Measurements from ENCODE around the gene TGIF2. TPM values are rescaled to one million over a fixed set of nuclear protein-coding genes. Genes with fewer than 3 reads are reported as not detected.
A peak's percentile ranks its signal among the peaks of the same experiment; 100 is the strongest.

The TGIF2 gene
- total RNA-seq, 4 donors from 2014 or later, result 1.4 to 3.9 (median 1.4) TPM

DNA sequence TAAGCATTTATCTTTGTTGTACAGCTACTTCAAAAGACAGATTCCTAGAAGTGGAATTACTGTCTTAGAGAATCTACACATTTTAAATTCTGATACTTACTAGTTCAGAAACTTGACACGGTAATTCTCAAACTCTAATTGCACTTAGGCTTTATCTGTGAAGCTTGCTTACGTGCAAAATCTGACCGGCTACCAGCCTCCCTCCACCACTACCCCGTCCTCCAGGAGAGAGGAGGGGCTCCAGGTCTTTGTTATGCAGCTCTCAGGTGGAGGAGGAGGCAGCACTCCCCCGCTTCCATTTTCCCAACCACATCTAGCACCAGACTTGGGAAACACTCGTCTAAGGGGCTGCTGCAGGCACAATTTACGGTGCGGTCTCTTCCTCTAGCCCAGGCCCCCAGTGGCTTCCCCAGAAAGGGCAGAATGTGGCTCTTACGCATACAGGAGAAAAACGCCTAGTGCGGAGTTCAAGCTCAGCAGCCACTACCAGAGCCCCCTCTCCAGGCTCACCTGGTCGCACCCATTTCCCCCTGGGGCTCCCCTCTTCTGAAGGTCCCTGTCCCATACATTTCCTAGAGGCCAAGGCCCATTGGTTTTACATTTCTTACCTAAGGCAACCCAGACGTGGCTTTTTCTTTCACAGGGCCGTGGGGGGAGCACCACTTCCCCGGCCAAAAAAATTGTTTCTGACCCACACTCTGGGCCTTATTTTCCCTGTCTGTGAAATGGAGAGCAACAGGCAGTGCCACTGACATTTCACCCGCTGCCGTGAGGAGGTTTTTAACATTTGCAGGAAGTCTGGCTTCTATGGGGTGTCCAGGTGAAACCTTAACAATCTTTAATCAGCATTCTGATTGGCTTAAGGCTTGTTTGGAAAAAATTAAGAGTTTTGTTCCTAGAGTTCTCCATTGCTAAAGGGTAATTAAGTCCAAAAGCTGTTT is 1.6 kb upstream of the TGIF2 start:
- intact Hi-C loops (cut with DNase I; ENCODE audit: low total_unique reads) (no loop called here), in situ Hi-C loops (cut with MboI; ENCODE audit: low sequenced_read_pairs in 4 of 4) (no loop called here)
- H3K4me3 ChIP-seq, result no peak overlapping the region
- no peaks in the 10 kb centered on the region for H3K9me3 ChIP-seq
- H3K4me1 ChIP-seq, result peaks cover 7 to 18% of the 10 kb centered on the region in 2 donors
- TF ChIP-seq, protein P1, sequence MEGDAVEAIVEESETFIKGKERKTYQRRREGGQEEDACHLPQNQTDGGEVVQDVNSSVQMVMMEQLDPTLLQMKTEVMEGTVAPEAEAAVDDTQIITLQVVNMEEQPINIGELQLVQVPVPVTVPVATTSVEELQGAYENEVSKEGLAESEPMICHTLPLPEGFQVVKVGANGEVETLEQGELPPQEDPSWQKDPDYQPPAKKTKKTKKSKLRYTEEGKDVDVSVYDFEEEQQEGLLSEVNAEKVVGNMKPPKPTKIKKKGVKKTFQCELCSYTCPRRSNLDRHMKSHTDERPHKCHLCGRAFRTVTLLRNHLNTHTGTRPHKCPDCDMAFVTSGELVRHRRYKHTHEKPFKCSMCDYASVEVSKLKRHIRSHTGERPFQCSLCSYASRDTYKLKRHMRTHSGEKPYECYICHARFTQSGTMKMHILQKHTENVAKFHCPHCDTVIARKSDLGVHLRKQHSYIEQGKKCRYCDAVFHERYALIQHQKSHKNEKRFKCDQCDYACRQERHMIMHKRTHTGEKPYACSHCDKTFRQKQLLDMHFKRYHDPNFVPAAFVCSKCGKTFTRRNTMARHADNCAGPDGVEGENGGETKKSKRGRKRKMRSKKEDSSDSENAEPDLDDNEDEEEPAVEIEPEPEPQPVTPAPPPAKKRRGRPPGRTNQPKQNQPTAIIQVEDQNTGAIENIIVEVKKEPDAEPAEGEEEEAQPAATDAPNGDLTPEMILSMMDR (IDR thresholded peaks at IDR 0.05 in 4 of 5, conservative IDR thresholded peaks at IDR 0.05 in 1 of 5), result no peak
- no peak for ATAC-seq
- H3K27ac ChIP-seq, result peak overlapping the region; percentile 69 to 83 (median 75)
- DNase-seq, result no peak
- H3K36me3 ChIP-seq, result no peaks in the 10 kb centered on the region
- H3K27me3 ChIP-seq, result peaks cover 10 to 19% (median 16%) of the 10 kb centered on the region in 3 donors

DNA sequence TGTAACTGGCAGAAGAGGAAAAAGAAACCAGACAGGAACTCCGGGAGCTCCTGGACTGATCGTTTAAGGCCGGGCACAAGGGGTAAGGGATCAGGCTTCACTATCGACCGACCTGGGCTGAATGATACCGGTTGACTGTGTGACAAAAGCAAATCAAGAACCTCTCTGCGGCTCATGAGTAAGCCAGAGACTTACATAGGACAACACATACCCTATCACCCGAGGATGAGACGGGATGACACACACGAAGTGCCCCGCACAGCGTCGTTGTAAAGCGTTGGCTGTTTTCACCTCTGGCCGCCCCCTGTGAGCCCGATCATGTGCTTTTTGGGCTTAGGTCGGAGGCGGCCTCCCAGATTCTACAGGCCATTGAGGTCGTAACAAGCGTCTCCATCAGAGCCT is 695 bp upstream of the TGIF2 start:
- H3K36me3 ChIP-seq, result no peaks in the 10 kb centered on the region
- ATAC-seq (no peak), DNase-seq (no peak)
- H3K9me3 ChIP-seq, result no peaks in the 10 kb centered on the region
- H3K4me1 ChIP-seq, result peaks cover 7 to 18% of the 10 kb centered on the region in 2 donors
- H3K27ac ChIP-seq, result peak overlapping the region; percentile 69 to 83 (median 75)
- peaks cover 10 to 19% (median 16%) of the 10 kb centered on the region in 3 donors for H3K27me3 ChIP-seq
- H3K4me3 ChIP-seq, result peak overlapping the region; percentile 68 to 89 (median 72)
- in situ Hi-C loops (cut with MboI; ENCODE audit: low sequenced_read_pairs in 4 of 4) (no loop called here), intact Hi-C loops (cut with DNase I; ENCODE audit: low total_unique reads) (no loop called here)
- TF ChIP-seq POLR2A (IDR thresholded peaks at IDR 0.05), result no peak
- TF ChIP-seq, protein P1 (IDR thresholded peaks at IDR 0.05 in 4 of 5, conservative IDR thresholded peaks at IDR 0.05 in 1 of 5), result no peak

- Histone ChIP-seq H3K27ac (peak overlapping the region; percentile 69 to 83 (median 75)), H3K4me1 (peaks cover 7 to 18% of the 10 kb centered on the region in 2 donors), H3K9me3 (no peaks in the 10 kb centered on the region), H3K27me3 (peaks cover 10 to 19% (median 16%) of the 10 kb centered on the region in 3 donors), H3K36me3 (no peaks in the 10 kb centered on the region), H3K4me3 (peak overlapping the region; percentile 68 to 89 (median 72))
- ATAC-seq, result peak in 1 of 2 donors; percentile 17
- no peak for DNase-seq
- in situ Hi-C loops (cut with MboI; ENCODE audit: low sequenced_read_pairs in 4 of 4), result no loop called here
- TF ChIP-seq POLR2A (IDR thresholded peaks at IDR 0.05), result no peak
- TF ChIP-seq, protein P1 (IDR thresholded peaks at IDR 0.05 in 4 of 5, conservative IDR thresholded peaks at IDR 0.05 in 1 of 5), result no peak
- intact Hi-C loops (cut with DNase I; ENCODE audit: low total_unique reads), result loop anchor here (2.0 kb wide), 1 partner anchor 31 kb away; the partner anchor contains the start of gene RAB5IF
Observed at GRCh38 chr20:36573798-36574365, 485 bp downstream of the TGIF2 start.

DNA sequence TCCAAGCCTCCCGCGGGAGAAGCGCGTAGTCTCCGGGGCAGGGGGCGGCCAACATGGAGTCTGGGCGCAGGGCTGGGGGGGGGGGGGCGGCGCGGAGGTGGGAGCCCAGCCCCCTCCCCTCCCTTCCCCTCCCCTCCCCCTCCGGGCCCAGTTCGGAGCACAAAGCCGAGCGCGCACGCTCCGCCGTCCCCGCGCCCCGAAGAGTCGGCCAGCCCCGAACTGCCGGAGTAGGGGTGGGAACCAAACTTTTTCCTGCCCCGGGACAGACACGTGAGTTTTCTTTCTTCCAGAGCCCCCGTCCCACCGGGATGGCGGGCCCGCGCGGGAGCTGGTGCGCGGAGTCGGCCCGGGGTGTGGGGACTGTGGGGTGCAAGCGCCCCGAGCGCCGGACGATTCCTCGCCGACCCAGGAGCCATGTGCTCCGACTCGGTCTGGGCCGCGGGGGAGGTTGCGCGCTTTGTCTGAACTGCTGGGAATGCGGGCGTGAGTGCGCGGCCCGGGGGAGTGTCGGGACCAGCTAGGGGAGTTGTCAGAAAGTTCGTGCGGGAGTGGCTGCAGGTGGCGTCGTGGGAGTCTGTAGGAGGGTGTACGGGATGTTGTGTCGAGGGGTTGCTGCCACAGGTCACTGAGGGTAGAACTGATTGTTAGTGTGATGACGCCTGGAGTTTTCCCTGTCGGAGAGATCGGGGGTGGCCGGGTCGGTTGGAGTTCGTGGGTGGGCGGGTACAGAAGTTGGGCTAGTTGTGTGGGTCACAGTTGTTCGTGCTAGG is 1.2 kb downstream of the TGIF2 start:
- Histone ChIP-seq H3K4me3 (peak overlapping the region; percentile 68 to 89 (median 72)), H3K36me3 (no peaks in the 10 kb centered on the region), H3K27me3 (peaks cover 10 to 19% (median 16%) of the 10 kb centered on the region in 3 donors), H3K4me1 (peaks cover 7 to 18% of the 10 kb centered on the region in 2 donors), H3K9me3 (no peaks in the 10 kb centered on the region), H3K27ac (peak overlapping the region in 3 of 4 donors; percentile 71 to 83 (median 79))
- no peak for TF ChIP-seq POLR2A (IDR thresholded peaks at IDR 0.05)
- TF ChIP-seq, protein P1 (IDR thresholded peaks at IDR 0.05 in 4 of 5, conservative IDR thresholded peaks at IDR 0.05 in 1 of 5), result no peak
- intact Hi-C loops (cut with DNase I; ENCODE audit: low total_unique reads), result loop anchor here (2.0 kb wide), 1 partner anchor 30 kb away; the partner anchor contains the start of gene RAB5IF
- peak in 1 of 2 donors; percentile 23 for ATAC-seq
- in situ Hi-C loops (cut with MboI; ENCODE audit: low sequenced_read_pairs in 4 of 4), result loop anchor here in 1 of 4 donors (25.0 kb wide), 1 partner anchor 362 kb away; no protein-coding TSS in a partner anchor
- DNase-seq, result no peak
